ENCODE measurements around the gene ST8SIA6. TPM values are rescaled to one million over a fixed set of nuclear protein-coding genes. Genes with fewer than 3 reads are reported as not detected.

ST8SIA6 gene
- total and polyA plus RNA-seq, 9 of the 15 experiments (the other 6 are each of a cell fraction or from before 2014, with no cell fraction given): 0.69 to 6.7 (median 5.0) TPM

DNA sequence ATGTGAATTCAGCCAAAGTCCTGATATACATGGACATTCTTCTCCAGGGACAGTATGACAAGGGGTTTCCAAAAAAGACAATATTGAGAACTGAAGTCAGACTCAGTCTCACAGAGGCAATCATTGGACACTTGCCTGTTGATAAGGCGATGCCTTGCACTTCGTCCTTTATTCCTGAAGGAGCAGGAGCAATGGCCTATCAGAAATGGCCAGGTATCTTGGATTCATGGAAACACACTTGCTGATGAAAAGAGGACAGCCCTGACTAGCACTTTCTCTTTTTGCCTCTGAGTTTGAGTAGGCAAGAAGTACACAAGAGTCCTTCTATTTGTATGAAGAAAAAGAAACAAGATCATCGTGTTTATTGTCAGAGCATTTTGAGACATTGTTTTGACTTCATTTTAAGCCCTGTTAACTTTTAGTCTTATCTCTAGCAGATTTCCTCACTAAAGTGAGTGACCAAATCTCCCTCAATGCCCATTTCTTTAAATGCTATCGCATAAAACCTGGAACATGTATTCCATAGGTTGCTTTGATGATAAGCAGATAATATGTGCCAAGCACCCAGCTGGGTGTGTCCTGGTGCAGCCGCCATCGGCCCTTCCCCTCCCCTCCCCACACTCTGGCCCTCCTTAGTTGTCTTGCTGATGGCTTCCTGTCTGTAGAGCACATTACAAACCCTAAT is 26.6 kb downstream of the ST8SIA6 start (continued):
- TF ChIP-seq, protein P1, sequence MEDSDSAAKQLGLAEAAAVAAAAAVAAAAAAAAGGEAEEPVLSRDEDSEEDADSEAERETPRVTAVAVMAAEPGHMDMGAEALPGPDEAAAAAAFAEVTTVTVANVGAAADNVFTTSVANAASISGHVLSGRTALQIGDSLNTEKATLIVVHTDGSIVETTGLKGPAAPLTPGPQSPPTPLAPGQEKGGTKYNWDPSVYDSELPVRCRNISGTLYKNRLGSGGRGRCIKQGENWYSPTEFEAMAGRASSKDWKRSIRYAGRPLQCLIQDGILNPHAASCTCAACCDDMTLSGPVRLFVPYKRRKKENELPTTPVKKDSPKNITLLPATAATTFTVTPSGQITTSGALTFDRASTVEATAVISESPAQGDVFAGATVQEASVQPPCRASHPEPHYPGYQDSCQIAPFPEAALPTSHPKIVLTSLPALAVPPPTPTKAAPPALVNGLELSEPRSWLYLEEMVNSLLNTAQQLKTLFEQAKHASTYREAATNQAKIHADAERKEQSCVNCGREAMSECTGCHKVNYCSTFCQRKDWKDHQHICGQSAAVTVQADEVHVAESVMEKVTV (CRISPR knock-in tag; IDR thresholded peaks at IDR 0.05): no peak
- TF ChIP-seq, protein P2, sequence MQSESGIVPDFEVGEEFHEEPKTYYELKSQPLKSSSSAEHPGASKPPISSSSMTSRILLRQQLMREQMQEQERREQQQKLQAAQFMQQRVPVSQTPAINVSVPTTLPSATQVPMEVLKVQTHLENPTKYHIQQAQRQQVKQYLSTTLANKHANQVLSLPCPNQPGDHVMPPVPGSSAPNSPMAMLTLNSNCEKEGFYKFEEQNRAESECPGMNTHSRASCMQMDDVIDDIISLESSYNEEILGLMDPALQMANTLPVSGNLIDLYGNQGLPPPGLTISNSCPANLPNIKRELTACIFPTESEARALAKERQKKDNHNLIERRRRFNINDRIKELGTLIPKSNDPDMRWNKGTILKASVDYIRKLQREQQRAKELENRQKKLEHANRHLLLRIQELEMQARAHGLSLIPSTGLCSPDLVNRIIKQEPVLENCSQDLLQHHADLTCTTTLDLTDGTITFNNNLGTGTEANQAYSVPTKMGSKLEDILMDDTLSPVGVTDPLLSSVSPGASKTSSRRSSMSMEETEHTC (IDR thresholded peaks at IDR 0.05): no peak
- TF ChIP-seq, protein P3, sequence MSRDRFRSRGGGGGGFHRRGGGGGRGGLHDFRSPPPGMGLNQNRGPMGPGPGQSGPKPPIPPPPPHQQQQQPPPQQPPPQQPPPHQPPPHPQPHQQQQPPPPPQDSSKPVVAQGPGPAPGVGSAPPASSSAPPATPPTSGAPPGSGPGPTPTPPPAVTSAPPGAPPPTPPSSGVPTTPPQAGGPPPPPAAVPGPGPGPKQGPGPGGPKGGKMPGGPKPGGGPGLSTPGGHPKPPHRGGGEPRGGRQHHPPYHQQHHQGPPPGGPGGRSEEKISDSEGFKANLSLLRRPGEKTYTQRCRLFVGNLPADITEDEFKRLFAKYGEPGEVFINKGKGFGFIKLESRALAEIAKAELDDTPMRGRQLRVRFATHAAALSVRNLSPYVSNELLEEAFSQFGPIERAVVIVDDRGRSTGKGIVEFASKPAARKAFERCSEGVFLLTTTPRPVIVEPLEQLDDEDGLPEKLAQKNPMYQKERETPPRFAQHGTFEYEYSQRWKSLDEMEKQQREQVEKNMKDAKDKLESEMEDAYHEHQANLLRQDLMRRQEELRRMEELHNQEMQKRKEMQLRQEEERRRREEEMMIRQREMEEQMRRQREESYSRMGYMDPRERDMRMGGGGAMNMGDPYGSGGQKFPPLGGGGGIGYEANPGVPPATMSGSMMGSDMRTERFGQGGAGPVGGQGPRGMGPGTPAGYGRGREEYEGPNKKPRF (IDR thresholded peaks at IDR 0.05; ENCODE audit: low read depth, low read length): no peak
- TF ChIP-seq ELF4 (CRISPR knock-in tag; IDR thresholded peaks at IDR 0.05) (no peak), JUNB (CRISPR knock-in tag; conservative IDR thresholded peaks at IDR 0.05) (no peak), ZNF23 (CRISPR knock-in tag; IDR thresholded peaks at IDR 0.05) (no peak)

All from K562 (cell line).